GM23338 (cell line): ENCODE data around the gene MAN1C1. TPM values are rescaled to one million over a fixed set of nuclear protein-coding genes. Genes with fewer than 3 reads are reported as not detected.

Experiments used
- ATAC-seq: fragments of 200-7000 bp; cut with Tn5 transposase; 3 replicates; pipeline ENCODE4 v1.9.1; 2020
- DNase-seq: peaks from one replicate; pipeline ENCODE4 v3.0.0-alpha.2; 2015; ENCODE audit warnings: low spot score
- H2AFZ ChIP-seq: fragments of 200-600 bp; sonication (generic); 2 replicates; pipeline ENCODE4 v1.8.0; 2016; ENCODE audit warnings: antibody characterized with exemption, mild to moderate bottlenecking, moderate library complexity
- H3F3A ChIP-seq: fragments of 200-600 bp; sonication (generic); replicated peaks from 2 replicates; pipeline ENCODE4 v1.8.0; 2017; ENCODE audit warnings: antibody characterized with exemption, mixed run types, low read depth
- H3K27ac ChIP-seq: fragments of 200-600 bp; sonication (generic); 2 replicates; pipeline ENCODE4 v1.6.1; 2016; ENCODE audit warnings: low read depth
- H3K27me3 ChIP-seq: fragments of 200-600 bp; sonication (generic); 2 replicates; pipeline ENCODE4 v1.8.0; 2016; ENCODE audit warnings: mild to moderate bottlenecking, mixed run types, moderate library complexity; ENCODE audit not compliant: insufficient read depth
- H3K36me3 ChIP-seq: fragments of 200-600 bp; sonication (generic); 2 replicates; pipeline ENCODE4 v1.8.0; 2016; ENCODE audit warnings: mild to moderate bottlenecking; ENCODE audit not compliant: insufficient read depth
- H3K4me1 ChIP-seq: fragments of 200-600 bp; sonication (generic); 2 replicates; pipeline ENCODE4 v1.8.0; 2016; ENCODE audit warnings: mild to moderate bottlenecking, moderate library complexity; ENCODE audit not compliant: insufficient read depth
- H3K4me2 ChIP-seq: fragments of 200-600 bp; sonication (generic); 2 replicates; pipeline ENCODE4 v1.7.1; 2017; ENCODE audit warnings: mixed run types
- H3K4me3 ChIP-seq: fragments of 200-600 bp; sonication (generic); 2 replicates; pipeline ENCODE4 v1.6.1; 2016; ENCODE audit warnings: mixed run types
- H3K79me2 ChIP-seq: fragments of 200-600 bp; sonication (generic); replicated peaks from 2 replicates; pipeline ENCODE4 v1.8.0; 2017; ENCODE audit warnings: mild to moderate bottlenecking; ENCODE audit not compliant: insufficient read depth
- H3K9me2 ChIP-seq: fragments of 200-600 bp; sonication (generic); 2 replicates; pipeline ENCODE4 v1.8.0; 2017; ENCODE audit not compliant: insufficient read depth
- H4K20me1 ChIP-seq: fragments of 200-600 bp; sonication (generic); replicated peaks from 2 replicates; pipeline ENCODE4 v1.8.0; 2017; ENCODE audit warnings: mild to moderate bottlenecking; ENCODE audit not compliant: insufficient read depth
- H3K27ac Mint-ChIP-seq: 2 replicates; pipeline ENCODE4 v1.8.0; 2020; ENCODE audit warnings: inconsistent platforms, mild to moderate bottlenecking, moderate library complexity, mixed read lengths
- H3K27me3 Mint-ChIP-seq: 3 replicates; pipeline ENCODE4 v1.8.0; 2022; ENCODE audit warnings: low read depth, mild to moderate bottlenecking, moderate library complexity, mixed read lengths, inconsistent platforms; ENCODE audit not compliant: insufficient read depth, poor library complexity
- H3K36me3 Mint-ChIP-seq: 3 replicates; pipeline ENCODE4 v1.8.0; 2021; ENCODE audit warnings: low read depth, mild to moderate bottlenecking, inconsistent platforms, moderate library complexity, mixed read lengths
- H3K4me1 Mint-ChIP-seq: 3 replicates; pipeline ENCODE4 v1.8.0; 2020; ENCODE audit warnings: mild to moderate bottlenecking, inconsistent platforms, mixed read lengths
- H3K4me3 Mint-ChIP-seq: 3 replicates; pipeline ENCODE4 v1.8.0; 2021; ENCODE audit warnings: moderate library complexity, mild to moderate bottlenecking, inconsistent platforms, mixed read lengths
- H3K9me3 Mint-ChIP-seq: 3 replicates; pipeline ENCODE4 v1.8.0; 2020; ENCODE audit warnings: moderate library complexity, mild to moderate bottlenecking, inconsistent platforms, mixed read lengths
- CREB1 ChIP-seq: fragments of 250-450 bp; sonication (Bioruptor Pico); IDR thresholded peaks from 2 replicates; pipeline ENCODE4 v1.5.0; 2020; ENCODE audit warnings: low read depth, mild to moderate bottlenecking, moderate library complexity
- EZH2 ChIP-seq: fragments of 200-600 bp; sonication (generic); IDR thresholded peaks from one replicate; pipeline ENCODE4 v1.8.0; 2017; ENCODE audit warnings: antibody characterized with exemption, mild to moderate bottlenecking, low read depth; ENCODE audit not compliant: unreplicated experiment
- EZH2phosphoT487 ChIP-seq: fragments of 200-600 bp; sonication (generic); IDR thresholded peaks from one replicate; pipeline ENCODE4 v1.8.1; 2018; ENCODE audit warnings: antibody characterized with exemption; ENCODE audit not compliant: unreplicated experiment
- JUNB ChIP-seq: IDR thresholded peaks from one replicate; pipeline ENCODE4 v1.6.1; 2016; ENCODE audit warnings: antibody characterized with exemption; ENCODE audit not compliant: unreplicated experiment
- NANOG ChIP-seq: IDR thresholded peaks from 2 replicates; pipeline ENCODE4 v1.6.1; 2016; ENCODE audit warnings: antibody characterized with exemption, borderline replicate concordance
- POLR2AphosphoS5 ChIP-seq: IDR thresholded peaks from 2 replicates; pipeline ENCODE4 v1.6.1; 2016; ENCODE audit warnings: antibody characterized with exemption, low read depth
- STAT1 ChIP-seq: IDR thresholded peaks from one replicate; pipeline ENCODE4 v1.6.1; 2016; ENCODE audit warnings: antibody characterized with exemption; ENCODE audit not compliant: unreplicated experiment
- ZNF114 ChIP-seq: fragments of 250-450 bp; sonication (Bioruptor Pico); IDR thresholded peaks from 2 replicates; pipeline ENCODE4 v1.5.0; 2020; ENCODE audit warnings: mild to moderate bottlenecking, moderate library complexity
- ZNF331 ChIP-seq: fragments of 250-450 bp; sonication (Bioruptor Pico); IDR thresholded peaks from 2 replicates; pipeline ENCODE4 v1.5.0; 2020; ENCODE audit warnings: low read depth, mild to moderate bottlenecking, moderate library complexity
- polyA plus RNA-seq: library from polyadenylated mRNA; unstranded; fragments of >200 nt; fragmentation: Nextera tagmentation; extraction: Ambion mirVana; gene quantifications from 2 replicates; pipeline ENCODE4 v1.2.1, GENCODE V29; 2016
- total RNA-seq: library from RNA; depleted of rRNA; stranded (reverse); fragments of >200 nt; shearing (Covaris generic); gene quantifications from 2 replicates; pipeline ENCODE4 v1.2.3, GENCODE V29; 2014
- TF ChIP-seq, protein P1 (sequence below): fragments of 250-450 bp; sonication (Bioruptor Pico); IDR thresholded peaks from 2 replicates; pipeline ENCODE4 v1.5.0; 2020; ENCODE audit warnings: mild to moderate bottlenecking, moderate library complexity
- TF ChIP-seq, protein P2 (sequence below): IDR thresholded peaks from one replicate; pipeline ENCODE4 v1.6.1; 2018; ENCODE audit warnings: antibody characterized with exemption; ENCODE audit not compliant: unreplicated experiment
- TF ChIP-seq, protein P3 (sequence below): IDR thresholded peaks from 2 replicates; pipeline ENCODE4 v1.6.1; 2016; ENCODE audit warnings: antibody characterized with exemption
- TF ChIP-seq, protein P4 (sequence below), 2 experiments: fragments of 200-600 bp in 1 of 2; sonication (generic) in 1 of 2; conservative IDR thresholded peaks; 2 replicates each; pipeline versions ENCODE4 v1.5.1 to v1.6.1; 2016 to 2017; ENCODE audit warnings: antibody characterized with exemption in 2 of 2, low read depth in 2 of 2, mild to moderate bottlenecking in 2 of 2, moderate library complexity in 1 of 2

MAN1C1 gene
- total and polyA plus RNA-seq, 2 experiments from 2014 or later, result 5.4 to 13.6 TPM

DNA sequence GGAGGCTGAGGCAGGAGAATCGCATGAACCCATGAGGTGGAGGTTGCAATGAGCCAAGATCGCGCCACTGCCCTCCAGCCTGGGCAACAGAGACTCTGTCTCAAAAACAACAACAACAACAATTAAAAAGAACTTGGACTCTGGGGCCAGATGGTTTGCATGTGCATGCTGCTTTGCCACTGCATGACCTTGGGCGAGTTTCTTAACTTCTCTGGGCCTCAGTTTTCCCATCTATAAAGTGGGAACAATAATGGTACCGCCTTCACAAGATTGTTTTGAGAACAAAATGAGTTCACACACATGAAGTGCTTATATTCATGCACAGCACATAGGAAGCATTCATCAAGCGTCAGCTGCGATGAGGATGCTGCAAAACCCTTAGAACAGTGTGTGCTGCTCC lies 74.6 kb downstream of the MAN1C1 start:
- Mint-ChIP-seq H3K4me3 (no peak overlapping the region), H3K4me1 (peaks cover 18% of the 10 kb centered on the region), H3K27me3 (peaks cover 10% of the 10 kb centered on the region), H3K36me3 (no peaks in the 10 kb centered on the region), H3K27ac (no peak overlapping the region), H3K9me3 (no peaks in the 10 kb centered on the region)
- no peak overlapping the region for H3K27ac ChIP-seq
- H3K4me1 ChIP-seq, result peaks cover 8% of the 10 kb centered on the region
- no peaks in the 10 kb centered on the region for H3K36me3 ChIP-seq
- no peak overlapping the region for H3K4me3 ChIP-seq
- ATAC-seq (no peak), DNase-seq (no peak)
- no peaks in the 10 kb centered on the region for H4K20me1 ChIP-seq
- TF ChIP-seq, protein P1, sequence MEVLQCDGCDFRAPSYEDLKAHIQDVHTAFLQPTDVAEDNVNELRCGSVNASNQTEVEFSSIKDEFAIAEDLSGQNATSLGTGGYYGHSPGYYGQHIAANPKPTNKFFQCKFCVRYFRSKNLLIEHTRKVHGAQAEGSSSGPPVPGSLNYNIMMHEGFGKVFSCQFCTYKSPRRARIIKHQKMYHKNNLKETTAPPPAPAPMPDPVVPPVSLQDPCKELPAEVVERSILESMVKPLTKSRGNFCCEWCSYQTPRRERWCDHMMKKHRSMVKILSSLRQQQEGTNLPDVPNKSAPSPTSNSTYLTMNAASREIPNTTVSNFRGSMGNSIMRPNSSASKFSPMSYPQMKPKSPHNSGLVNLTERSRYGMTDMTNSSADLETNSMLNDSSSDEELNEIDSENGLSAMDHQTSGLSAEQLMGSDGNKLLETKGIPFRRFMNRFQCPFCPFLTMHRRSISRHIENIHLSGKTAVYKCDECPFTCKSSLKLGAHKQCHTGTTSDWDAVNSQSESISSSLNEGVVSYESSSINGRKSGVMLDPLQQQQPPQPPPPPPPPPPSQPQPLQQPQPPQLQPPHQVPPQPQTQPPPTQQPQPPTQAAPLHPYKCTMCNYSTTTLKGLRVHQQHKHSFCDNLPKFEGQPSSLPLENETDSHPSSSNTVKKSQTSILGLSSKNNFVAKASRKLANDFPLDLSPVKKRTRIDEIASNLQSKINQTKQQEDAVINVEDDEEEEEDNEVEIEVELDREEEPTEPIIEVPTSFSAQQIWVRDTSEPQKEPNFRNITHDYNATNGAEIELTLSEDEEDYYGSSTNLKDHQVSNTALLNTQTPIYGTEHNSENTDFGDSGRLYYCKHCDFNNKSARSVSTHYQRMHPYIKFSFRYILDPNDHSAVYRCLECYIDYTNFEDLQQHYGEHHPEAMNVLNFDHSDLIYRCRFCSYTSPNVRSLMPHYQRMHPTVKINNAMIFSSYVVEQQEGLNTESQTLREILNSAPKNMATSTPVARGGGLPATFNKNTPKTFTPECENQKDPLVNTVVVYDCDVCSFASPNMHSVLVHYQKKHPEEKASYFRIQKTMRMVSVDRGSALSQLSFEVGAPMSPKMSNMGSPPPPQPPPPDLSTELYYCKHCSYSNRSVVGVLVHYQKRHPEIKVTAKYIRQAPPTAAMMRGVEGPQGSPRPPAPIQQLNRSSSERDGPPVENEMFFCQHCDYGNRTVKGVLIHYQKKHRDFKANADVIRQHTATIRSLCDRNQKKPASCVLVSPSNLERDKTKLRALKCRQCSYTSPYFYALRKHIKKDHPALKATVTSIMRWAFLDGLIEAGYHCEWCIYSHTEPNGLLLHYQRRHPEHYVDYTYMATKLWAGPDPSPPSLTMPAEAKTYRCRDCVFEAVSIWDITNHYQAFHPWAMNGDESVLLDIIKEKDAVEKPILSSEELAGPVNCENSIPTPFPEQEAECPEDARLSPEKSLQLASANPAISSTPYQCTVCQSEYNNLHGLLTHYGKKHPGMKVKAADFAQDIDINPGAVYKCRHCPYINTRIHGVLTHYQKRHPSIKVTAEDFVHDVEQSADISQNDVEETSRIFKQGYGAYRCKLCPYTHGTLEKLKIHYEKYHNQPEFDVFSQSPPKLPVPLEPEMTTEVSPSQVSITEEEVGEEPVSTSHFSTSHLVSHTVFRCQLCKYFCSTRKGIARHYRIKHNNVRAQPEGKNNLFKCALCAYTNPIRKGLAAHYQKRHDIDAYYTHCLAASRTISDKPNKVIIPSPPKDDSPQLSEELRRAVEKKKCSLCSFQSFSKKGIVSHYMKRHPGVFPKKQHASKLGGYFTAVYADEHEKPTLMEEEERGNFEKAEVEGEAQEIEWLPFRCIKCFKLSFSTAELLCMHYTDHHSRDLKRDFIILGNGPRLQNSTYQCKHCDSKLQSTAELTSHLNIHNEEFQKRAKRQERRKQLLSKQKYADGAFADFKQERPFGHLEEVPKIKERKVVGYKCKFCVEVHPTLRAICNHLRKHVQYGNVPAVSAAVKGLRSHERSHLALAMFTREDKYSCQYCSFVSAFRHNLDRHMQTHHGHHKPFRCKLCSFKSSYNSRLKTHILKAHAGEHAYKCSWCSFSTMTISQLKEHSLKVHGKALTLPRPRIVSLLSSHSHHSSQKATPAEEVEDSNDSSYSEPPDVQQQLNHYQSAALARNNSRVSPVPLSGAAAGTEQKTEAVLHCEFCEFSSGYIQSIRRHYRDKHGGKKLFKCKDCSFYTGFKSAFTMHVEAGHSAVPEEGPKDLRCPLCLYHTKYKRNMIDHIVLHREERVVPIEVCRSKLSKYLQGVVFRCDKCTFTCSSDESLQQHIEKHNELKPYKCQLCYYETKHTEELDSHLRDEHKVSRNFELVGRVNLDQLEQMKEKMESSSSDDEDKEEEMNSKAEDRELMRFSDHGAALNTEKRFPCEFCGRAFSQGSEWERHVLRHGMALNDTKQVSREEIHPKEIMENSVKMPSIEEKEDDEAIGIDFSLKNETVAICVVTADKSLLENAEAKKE (CRISPR knock-in tag), result no peak
- TF ChIP-seq ZNF331 (CRISPR knock-in tag) (no peak), NANOG (no peak), STAT1 (no peak), EZH2phosphoT487 (no peak), ZNF114 (CRISPR knock-in tag) (no peak), CREB1 (CRISPR knock-in tag) (no peak), JUNB (no peak), EZH2 (no peak), POLR2AphosphoS5 (no peak)
- TF ChIP-seq, protein P2, sequence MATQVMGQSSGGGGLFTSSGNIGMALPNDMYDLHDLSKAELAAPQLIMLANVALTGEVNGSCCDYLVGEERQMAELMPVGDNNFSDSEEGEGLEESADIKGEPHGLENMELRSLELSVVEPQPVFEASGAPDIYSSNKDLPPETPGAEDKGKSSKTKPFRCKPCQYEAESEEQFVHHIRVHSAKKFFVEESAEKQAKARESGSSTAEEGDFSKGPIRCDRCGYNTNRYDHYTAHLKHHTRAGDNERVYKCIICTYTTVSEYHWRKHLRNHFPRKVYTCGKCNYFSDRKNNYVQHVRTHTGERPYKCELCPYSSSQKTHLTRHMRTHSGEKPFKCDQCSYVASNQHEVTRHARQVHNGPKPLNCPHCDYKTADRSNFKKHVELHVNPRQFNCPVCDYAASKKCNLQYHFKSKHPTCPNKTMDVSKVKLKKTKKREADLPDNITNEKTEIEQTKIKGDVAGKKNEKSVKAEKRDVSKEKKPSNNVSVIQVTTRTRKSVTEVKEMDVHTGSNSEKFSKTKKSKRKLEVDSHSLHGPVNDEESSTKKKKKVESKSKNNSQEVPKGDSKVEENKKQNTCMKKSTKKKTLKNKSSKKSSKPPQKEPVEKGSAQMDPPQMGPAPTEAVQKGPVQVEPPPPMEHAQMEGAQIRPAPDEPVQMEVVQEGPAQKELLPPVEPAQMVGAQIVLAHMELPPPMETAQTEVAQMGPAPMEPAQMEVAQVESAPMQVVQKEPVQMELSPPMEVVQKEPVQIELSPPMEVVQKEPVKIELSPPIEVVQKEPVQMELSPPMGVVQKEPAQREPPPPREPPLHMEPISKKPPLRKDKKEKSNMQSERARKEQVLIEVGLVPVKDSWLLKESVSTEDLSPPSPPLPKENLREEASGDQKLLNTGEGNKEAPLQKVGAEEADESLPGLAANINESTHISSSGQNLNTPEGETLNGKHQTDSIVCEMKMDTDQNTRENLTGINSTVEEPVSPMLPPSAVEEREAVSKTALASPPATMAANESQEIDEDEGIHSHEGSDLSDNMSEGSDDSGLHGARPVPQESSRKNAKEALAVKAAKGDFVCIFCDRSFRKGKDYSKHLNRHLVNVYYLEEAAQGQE, result no peak
- TF ChIP-seq, protein P3, sequence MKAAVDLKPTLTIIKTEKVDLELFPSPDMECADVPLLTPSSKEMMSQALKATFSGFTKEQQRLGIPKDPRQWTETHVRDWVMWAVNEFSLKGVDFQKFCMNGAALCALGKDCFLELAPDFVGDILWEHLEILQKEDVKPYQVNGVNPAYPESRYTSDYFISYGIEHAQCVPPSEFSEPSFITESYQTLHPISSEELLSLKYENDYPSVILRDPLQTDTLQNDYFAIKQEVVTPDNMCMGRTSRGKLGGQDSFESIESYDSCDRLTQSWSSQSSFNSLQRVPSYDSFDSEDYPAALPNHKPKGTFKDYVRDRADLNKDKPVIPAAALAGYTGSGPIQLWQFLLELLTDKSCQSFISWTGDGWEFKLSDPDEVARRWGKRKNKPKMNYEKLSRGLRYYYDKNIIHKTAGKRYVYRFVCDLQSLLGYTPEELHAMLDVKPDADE, result no peak
- TF ChIP-seq, protein P4, sequence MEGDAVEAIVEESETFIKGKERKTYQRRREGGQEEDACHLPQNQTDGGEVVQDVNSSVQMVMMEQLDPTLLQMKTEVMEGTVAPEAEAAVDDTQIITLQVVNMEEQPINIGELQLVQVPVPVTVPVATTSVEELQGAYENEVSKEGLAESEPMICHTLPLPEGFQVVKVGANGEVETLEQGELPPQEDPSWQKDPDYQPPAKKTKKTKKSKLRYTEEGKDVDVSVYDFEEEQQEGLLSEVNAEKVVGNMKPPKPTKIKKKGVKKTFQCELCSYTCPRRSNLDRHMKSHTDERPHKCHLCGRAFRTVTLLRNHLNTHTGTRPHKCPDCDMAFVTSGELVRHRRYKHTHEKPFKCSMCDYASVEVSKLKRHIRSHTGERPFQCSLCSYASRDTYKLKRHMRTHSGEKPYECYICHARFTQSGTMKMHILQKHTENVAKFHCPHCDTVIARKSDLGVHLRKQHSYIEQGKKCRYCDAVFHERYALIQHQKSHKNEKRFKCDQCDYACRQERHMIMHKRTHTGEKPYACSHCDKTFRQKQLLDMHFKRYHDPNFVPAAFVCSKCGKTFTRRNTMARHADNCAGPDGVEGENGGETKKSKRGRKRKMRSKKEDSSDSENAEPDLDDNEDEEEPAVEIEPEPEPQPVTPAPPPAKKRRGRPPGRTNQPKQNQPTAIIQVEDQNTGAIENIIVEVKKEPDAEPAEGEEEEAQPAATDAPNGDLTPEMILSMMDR (conservative IDR thresholded peaks at IDR 0.05; ENCODE audit: low read depth in 2 of 2), result no peak
- H3F3A ChIP-seq, result peaks cover 5% of the 10 kb centered on the region
- no peaks in the 10 kb centered on the region for H3K79me2 ChIP-seq
- H2AFZ ChIP-seq, result no peak overlapping the region
- no peaks in the 10 kb centered on the region for H3K9me2 ChIP-seq
- no peak overlapping the region for H3K4me2 ChIP-seq
- no peaks in the 10 kb centered on the region for H3K27me3 ChIP-seq
